Smooth muscle cell (in vitro differentiated cells): ENCODE results near the gene CD19. TPM values are rescaled to one million over a fixed set of nuclear protein-coding genes. Genes with fewer than 3 reads are reported as not detected.

Experiments used
- DNase-seq: peaks from one replicate; lab custom pipeline; 2025; ENCODE audit not compliant: unreplicated experiment; lab: John Stamatoyannopoulos, UW
- H2AFZ ChIP-seq: fragments of 200-600 bp; sonication (generic); 2 replicates; pipeline ENCODE4 v1.6.0; 2016; ENCODE audit warnings: antibody characterized with exemption, low read depth, mild to moderate bottlenecking
- H3F3A ChIP-seq: fragments of 200-600 bp; sonication (generic); 2 replicates; pipeline ENCODE4 v1.6.0; 2017; ENCODE audit warnings: antibody characterized with exemption, low read depth
- H3K27ac ChIP-seq: fragments of 200-600 bp; sonication (generic); 2 replicates; pipeline ENCODE4 v1.5.1; 2016; ENCODE audit warnings: low read depth, mild to moderate bottlenecking
- H3K27me3 ChIP-seq: fragments of 200-600 bp; sonication (generic); 2 replicates; pipeline ENCODE4 v1.6.1; 2016; ENCODE audit warnings: low read depth, mild to moderate bottlenecking
- H3K36me3 ChIP-seq: fragments of 200-600 bp; sonication (generic); 2 replicates; pipeline ENCODE4 v1.5.1; 2016; ENCODE audit warnings: low read depth
- H3K4me1 ChIP-seq: fragments of 200-600 bp; sonication (generic); 2 replicates; pipeline ENCODE4 v1.5.1; 2016; ENCODE audit warnings: low read depth
- H3K4me2 ChIP-seq: fragments of 200-600 bp; sonication (generic); 2 replicates; pipeline ENCODE4 v1.6.0; 2016; ENCODE audit warnings: mild to moderate bottlenecking
- H3K4me3 ChIP-seq: fragments of 200-600 bp; sonication (generic); 2 replicates; pipeline ENCODE4 v1.5.1; 2016; ENCODE audit warnings: mild to moderate bottlenecking
- H3K79me2 ChIP-seq: fragments of 200-600 bp; sonication (generic); 2 replicates; pipeline ENCODE4 v1.6.0; 2016; ENCODE audit warnings: low read depth, mild to moderate bottlenecking
- H3K9ac ChIP-seq: fragments of 200-600 bp; sonication (generic); 2 replicates; pipeline ENCODE4 v1.6.0; 2016; ENCODE audit warnings: low read depth
- H3K9me3 ChIP-seq: fragments of 200-600 bp; sonication (generic); replicated peaks from 2 replicates; pipeline ENCODE4 v1.5.1; 2016; ENCODE audit warnings: low read depth
- H4K20me1 ChIP-seq: fragments of 200-600 bp; sonication (generic); 2 replicates; pipeline ENCODE4 v1.6.0; 2016; ENCODE audit warnings: low read depth
- CTCF ChIP-seq: fragments of 200-600 bp; sonication (generic); IDR thresholded peaks from 2 replicates; pipeline ENCODE4 v1.5.1; 2017; ENCODE audit warnings: borderline replicate concordance, mild to moderate bottlenecking, antibody characterized with exemption; ENCODE audit not compliant: insufficient read depth, poor library complexity, severe bottlenecking
- WGBS: methylation state at CpG from one replicate; pipeline ENCODE4 v1.1.7; 2016; ENCODE audit warnings: low lambda C conversion rate; 5-methylcytosine and 5-hydroxymethylcytosine counted together
- polyA plus RNA-seq: library from polyadenylated mRNA; unstranded; fragments of >200 nt; fragmentation: Nextera tagmentation; extraction: Ambion mirVana; gene quantifications from 2 replicates; pipeline ENCODE4 v1.2.1, GENCODE V29; 2016
- total RNA-seq: library from RNA; depleted of rRNA; stranded (reverse); fragments of >200 nt; gene quantifications from 2 replicates; pipeline ENCODE4 v1.2.3, GENCODE V29; 2014

Gene CD19
- total and polyA plus RNA-seq, 2 experiments from 2014 or later, result not detected

GRCh38 chr16:28898942-28899341 is 32.8 kb upstream of the CD19 start:
- TF ChIP-seq CTCF, result no peak
- Histone ChIP-seq H3K4me2 (no peak overlapping the region), H3F3A (no peaks in the 10 kb centered on the region), H4K20me1 (no peaks in the 10 kb centered on the region), H3K4me1 (no peaks in the 10 kb centered on the region), H3K27ac (no peak overlapping the region), H3K79me2 (no peaks in the 10 kb centered on the region), H3K27me3 (no peaks in the 10 kb centered on the region), H3K9ac (no peak overlapping the region), H3K4me3 (no peak overlapping the region), H2AFZ (no peak overlapping the region), H3K9me3 (no peaks in the 10 kb centered on the region), H3K36me3 (no peaks in the 10 kb centered on the region)
- DNase-seq, result no peak
- WGBS, result 86% methylated on average over 4 of the region's 4 CpGs

- H3K4me1 ChIP-seq, result no peaks in the 10 kb centered on the region
- H3K4me3 ChIP-seq, result no peak overlapping the region
- no peak overlapping the region for H3K27ac ChIP-seq
- no peaks in the 10 kb centered on the region for H3K36me3 ChIP-seq
- 95% methylated on average over 11 of the region's 11 CpGs for WGBS
- no peaks in the 10 kb centered on the region for H3K9me3 ChIP-seq
- H2AFZ ChIP-seq, result no peak overlapping the region
- no peak for TF ChIP-seq CTCF
- H3K4me2 ChIP-seq, result no peak overlapping the region
- H3K9ac ChIP-seq, result no peak overlapping the region
- no peak for DNase-seq
- H3K79me2 ChIP-seq, result no peaks in the 10 kb centered on the region
- no peaks in the 10 kb centered on the region for H3K27me3 ChIP-seq
- H4K20me1 ChIP-seq, result no peaks in the 10 kb centered on the region
- no peaks in the 10 kb centered on the region for H3F3A ChIP-seq
Measured at GRCh38 chr16:28899882-28900590, 31.7 kb upstream of the CD19 start.

GRCh38 chr16:28900601-28901000 is 31.2 kb upstream of the CD19 start:
- Histone ChIP-seq H3K4me1 (no peaks in the 10 kb centered on the region), H3K79me2 (no peaks in the 10 kb centered on the region), H3K27ac (no peak overlapping the region), H3K36me3 (no peaks in the 10 kb centered on the region), H2AFZ (no peak overlapping the region), H4K20me1 (no peaks in the 10 kb centered on the region), H3K9ac (no peak overlapping the region), H3F3A (no peaks in the 10 kb centered on the region), H3K4me3 (no peak overlapping the region), H3K4me2 (no peak overlapping the region), H3K9me3 (no peaks in the 10 kb centered on the region), H3K27me3 (no peaks in the 10 kb centered on the region)
- TF ChIP-seq CTCF, result no peak
- DNase-seq, result no peak
- WGBS, result 97% methylated on average over 25 of the region's 25 CpGs

GRCh38 chr16:28901862-28902261 is 29.9 kb upstream of the CD19 start:
- Histone ChIP-seq H3K27ac (no peak overlapping the region), H3K4me1 (no peaks in the 10 kb centered on the region), H3K79me2 (no peaks in the 10 kb centered on the region), H3K9ac (no peak overlapping the region), H2AFZ (no peak overlapping the region), H3F3A (no peaks in the 10 kb centered on the region), H3K27me3 (no peaks in the 10 kb centered on the region), H3K9me3 (no peaks in the 10 kb centered on the region), H3K36me3 (no peaks in the 10 kb centered on the region), H3K4me2 (no peak overlapping the region), H3K4me3 (no peak overlapping the region), H4K20me1 (no peaks in the 10 kb centered on the region)
- no peak for TF ChIP-seq CTCF
- no peak for DNase-seq
- 98% methylated on average over 14 of the region's 15 CpGs for WGBS
